Activated B cell treated with CpG ODN at 0.5 μM for 24 hours (primary cell): Measurements from ENCODE around the gene MYO18A. TPM values are rescaled to one million over a fixed set of nuclear protein-coding genes. Genes with fewer than 3 reads are reported as not detected.

Source experiments
- ATAC-seq: fragments of 200-7000 bp; cut with Tn5 transposase; one replicate; pipeline ENCODE4 v1.10.0; 2021; ENCODE audit warnings: low read depth, mild to moderate bottlenecking, moderate library complexity
- CTCF ChIA-PET: fragments of 350-600 bp; sonication (Branson Sonifier 250); formaldehyde crosslinking; loops from one replicate; lab custom pipeline; 2021; ENCODE audit warnings: antibody characterized with exemption; lab: Charles Lee
- POLR2A ChIA-PET: fragments of 350-600 bp; sonication (Branson Sonifier 250); formaldehyde crosslinking; loops from one replicate; lab custom pipeline; 2021; ENCODE audit warnings: antibody characterized with exemption; lab: Charles Lee
- DNase-seq: peaks from one replicate; pipeline ENCODE4 v3.0.0; 2022
- H3K27ac Mint-ChIP-seq: one replicate; pipeline ENCODE4 v1.8.0; 2020; ENCODE audit warnings: mixed read lengths
- H3K27me3 Mint-ChIP-seq: one replicate; pipeline ENCODE4 v1.8.0; 2021; ENCODE audit warnings: mixed read lengths
- H3K36me3 Mint-ChIP-seq: one replicate; pipeline ENCODE4 v1.8.0; 2021; ENCODE audit warnings: low read depth, mixed read lengths
- H3K4me1 Mint-ChIP-seq: one replicate; pipeline ENCODE4 v1.8.0; 2021; ENCODE audit warnings: mixed read lengths
- H3K4me3 Mint-ChIP-seq: one replicate; pipeline ENCODE4 v1.8.0; 2020; ENCODE audit warnings: mild to moderate bottlenecking, mixed read lengths
- H3K9me3 Mint-ChIP-seq: one replicate; pipeline ENCODE4 v1.8.0; 2020; ENCODE audit warnings: mixed read lengths
- intact Hi-C: fragments of 100-400 bp; cut with micrococcal nuclease; formaldehyde crosslinking; loops from one replicate; pipeline ENCODE4 v1.15.1; 2024
- total RNA-seq: library from RNA; stranded (reverse); gene quantifications from 2 replicates; pipeline ENCODE4 v1.2.3, GENCODE V29; 2022
- TF ChIP-seq, protein P1 (sequence below): fragments of 200-600 bp; IDR thresholded peaks from one replicate; pipeline ENCODE4 v1.8.0; 2022; ENCODE audit warnings: antibody characterized with exemption, mild to moderate bottlenecking

MYO18A gene
- total RNA-seq, 1 donor from 2014 or later: 79.8 TPM

DNA sequence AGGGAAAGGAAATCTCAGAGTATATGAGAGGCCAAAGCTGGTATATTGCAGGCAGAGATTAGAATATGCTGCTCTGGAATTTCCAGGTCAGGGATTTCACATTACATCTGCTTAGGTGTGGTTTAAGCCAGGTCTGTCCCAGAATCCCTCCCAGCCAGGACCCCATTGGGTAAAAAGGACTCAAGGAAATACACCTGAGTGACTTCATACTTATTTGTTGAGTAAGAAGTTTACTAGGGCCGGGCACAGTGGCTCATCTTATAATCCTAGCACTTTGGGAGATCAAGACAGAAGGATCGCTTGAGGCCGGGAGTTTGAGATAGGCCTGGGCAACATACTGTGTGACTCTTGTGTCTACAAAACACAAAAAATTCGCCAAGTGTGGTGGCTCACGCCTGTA, 130.0 kb downstream of the MYO18A start:
- Mint-ChIP-seq H3K4me1 (peaks cover 2% of the 10 kb centered on the region), H3K9me3 (no peaks in the 10 kb centered on the region), H3K4me3 (no peak overlapping the region), H3K27me3 (peaks cover 6% of the 10 kb centered on the region), H3K36me3 (no peaks in the 10 kb centered on the region), H3K27ac (no peak overlapping the region)
- intact Hi-C loops: no loop called here
- ATAC-seq (no peak), DNase-seq (no peak)
- TF ChIP-seq, protein P1, sequence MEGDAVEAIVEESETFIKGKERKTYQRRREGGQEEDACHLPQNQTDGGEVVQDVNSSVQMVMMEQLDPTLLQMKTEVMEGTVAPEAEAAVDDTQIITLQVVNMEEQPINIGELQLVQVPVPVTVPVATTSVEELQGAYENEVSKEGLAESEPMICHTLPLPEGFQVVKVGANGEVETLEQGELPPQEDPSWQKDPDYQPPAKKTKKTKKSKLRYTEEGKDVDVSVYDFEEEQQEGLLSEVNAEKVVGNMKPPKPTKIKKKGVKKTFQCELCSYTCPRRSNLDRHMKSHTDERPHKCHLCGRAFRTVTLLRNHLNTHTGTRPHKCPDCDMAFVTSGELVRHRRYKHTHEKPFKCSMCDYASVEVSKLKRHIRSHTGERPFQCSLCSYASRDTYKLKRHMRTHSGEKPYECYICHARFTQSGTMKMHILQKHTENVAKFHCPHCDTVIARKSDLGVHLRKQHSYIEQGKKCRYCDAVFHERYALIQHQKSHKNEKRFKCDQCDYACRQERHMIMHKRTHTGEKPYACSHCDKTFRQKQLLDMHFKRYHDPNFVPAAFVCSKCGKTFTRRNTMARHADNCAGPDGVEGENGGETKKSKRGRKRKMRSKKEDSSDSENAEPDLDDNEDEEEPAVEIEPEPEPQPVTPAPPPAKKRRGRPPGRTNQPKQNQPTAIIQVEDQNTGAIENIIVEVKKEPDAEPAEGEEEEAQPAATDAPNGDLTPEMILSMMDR: no peak
- ChIA-PET POLR2A (no interaction called here), CTCF (no interaction called here)

DNA sequence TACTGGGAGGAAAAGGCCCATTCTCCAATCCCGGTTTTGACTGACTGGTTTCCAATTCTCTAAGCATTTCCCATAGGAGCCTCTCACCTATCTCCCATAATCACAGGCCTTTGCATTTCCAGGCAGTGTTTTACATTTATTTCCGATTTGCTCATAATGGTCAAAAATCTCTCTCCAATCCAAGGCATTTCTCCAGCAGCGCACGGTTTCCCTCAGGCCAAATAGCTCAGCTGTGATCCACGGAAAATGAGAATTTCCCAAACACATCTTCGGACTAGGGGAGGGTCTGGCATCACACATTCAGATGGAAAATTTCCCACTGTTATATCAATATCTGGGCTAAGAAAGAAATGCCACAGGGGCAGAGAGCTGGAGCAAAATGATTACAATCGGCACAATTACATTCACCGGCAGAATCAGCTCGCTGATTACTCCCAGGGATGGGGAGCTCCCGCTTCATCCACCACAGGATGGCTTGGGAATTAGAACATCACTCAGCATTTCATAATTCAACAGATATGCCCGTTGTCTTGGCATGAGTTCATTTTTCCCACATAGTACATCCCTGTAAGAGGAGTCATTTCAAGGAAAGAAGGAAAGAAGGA, 130.6 kb downstream of the MYO18A start:
- no peak overlapping the region for H3K4me3 Mint-ChIP-seq
- no peaks in the 10 kb centered on the region for H3K9me3 Mint-ChIP-seq

DNA sequence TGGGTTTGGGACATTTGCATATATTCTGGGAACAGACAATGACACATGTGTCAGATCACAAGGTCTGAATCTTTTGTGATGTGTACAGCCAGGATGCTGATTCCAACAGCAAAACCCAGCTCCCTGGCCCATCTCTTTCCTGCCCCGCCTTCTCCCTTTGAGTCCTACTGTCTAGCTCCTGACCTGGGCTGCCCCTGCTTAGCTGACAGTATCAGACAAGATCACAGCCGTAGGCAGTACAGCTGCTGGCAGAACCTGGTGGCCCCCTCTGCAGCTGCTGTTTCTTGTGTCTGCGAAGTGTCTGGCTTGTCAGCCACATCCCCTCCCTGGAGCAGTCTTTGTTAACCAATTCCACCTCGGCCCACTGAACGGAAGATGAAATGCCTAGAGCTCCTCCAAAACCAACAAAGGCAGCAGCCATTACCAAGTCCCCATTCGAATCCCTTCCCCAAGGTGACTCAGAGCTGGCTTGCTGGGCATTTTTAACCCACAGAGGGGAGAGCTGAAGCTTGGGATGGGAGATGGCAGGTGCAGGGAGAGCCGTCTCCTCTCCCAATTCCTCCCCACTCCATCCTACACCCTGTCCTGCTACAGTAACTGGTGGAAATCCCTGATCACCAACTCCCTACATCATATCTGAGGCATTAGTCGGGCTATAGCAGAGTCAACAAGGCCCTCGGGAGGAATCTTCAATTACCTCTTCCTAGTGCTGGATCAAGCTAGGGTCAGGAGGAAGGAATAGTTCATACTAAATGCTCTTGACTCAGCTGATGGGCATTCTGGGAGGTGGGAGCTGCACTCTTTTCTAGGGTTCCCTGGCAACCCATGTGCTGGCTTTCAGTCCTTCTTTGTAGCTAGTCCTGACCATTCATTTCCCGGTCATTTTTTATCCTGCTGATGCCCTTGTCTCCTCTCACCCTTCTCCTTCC, 131.5 kb downstream of the MYO18A start:
- peaks cover 6% of the 10 kb centered on the region for H3K27me3 Mint-ChIP-seq
- DNase-seq (no peak), ATAC-seq (no peak)
- intact Hi-C loops: no loop called here
- no peak overlapping the region for H3K27ac Mint-ChIP-seq
- ChIA-PET POLR2A (no interaction called here), CTCF (no interaction called here)
- no peak overlapping the region for H3K4me3 Mint-ChIP-seq
- H3K4me1 Mint-ChIP-seq: peaks cover 6% of the 10 kb centered on the region
- no peaks in the 10 kb centered on the region for H3K9me3 Mint-ChIP-seq
- TF ChIP-seq, protein P1: no peak
- H3K36me3 Mint-ChIP-seq: no peaks in the 10 kb centered on the region

More for the DNA sequence above, 130.6 kb downstream of the MYO18A start:
- intact Hi-C loops: no loop called here
- DNase-seq: no peak
- no peak for ATAC-seq
- ChIA-PET CTCF (no interaction called here), POLR2A (no interaction called here)
- Mint-ChIP-seq H3K27ac (no peak overlapping the region), H3K27me3 (peaks cover 6% of the 10 kb centered on the region), H3K4me1 (peaks cover 2% of the 10 kb centered on the region), H3K36me3 (no peaks in the 10 kb centered on the region)
- TF ChIP-seq, protein P1: no peak

DNA sequence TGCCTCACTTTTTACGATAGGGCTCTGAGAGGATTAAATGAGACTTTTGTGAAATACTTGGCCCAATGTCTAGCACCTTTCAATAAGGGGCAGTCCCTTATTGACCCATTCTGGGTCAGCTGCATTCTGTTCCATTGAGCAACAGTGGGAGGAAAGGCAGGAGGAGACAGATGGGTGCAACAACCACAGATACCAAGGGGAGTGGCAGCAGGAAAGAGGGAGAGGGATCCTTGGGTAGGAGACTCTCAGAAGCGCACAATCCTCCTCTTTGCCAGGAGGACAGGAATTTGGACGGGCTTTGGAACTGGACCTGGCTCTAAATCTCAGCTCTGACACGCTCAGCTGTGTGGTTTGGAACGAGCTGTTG, 133.7 kb downstream of the MYO18A start:
- Mint-ChIP-seq H3K27ac (no peak overlapping the region), H3K36me3 (no peaks in the 10 kb centered on the region), H3K9me3 (no peaks in the 10 kb centered on the region), H3K4me3 (no peak overlapping the region), H3K4me1 (peaks cover 27% of the 10 kb centered on the region), H3K27me3 (peaks cover 6% of the 10 kb centered on the region)
- DNase-seq (no peak), ATAC-seq (no peak)
- intact Hi-C loops: no loop called here
- TF ChIP-seq, protein P1: no peak
- CTCF ChIA-PET: no interaction called here
- POLR2A ChIA-PET: interaction anchor here (0.5 kb wide), 1 partner anchor 279 kb away, joined by 4 read pairs; no protein-coding TSS in a partner anchor

DNA sequence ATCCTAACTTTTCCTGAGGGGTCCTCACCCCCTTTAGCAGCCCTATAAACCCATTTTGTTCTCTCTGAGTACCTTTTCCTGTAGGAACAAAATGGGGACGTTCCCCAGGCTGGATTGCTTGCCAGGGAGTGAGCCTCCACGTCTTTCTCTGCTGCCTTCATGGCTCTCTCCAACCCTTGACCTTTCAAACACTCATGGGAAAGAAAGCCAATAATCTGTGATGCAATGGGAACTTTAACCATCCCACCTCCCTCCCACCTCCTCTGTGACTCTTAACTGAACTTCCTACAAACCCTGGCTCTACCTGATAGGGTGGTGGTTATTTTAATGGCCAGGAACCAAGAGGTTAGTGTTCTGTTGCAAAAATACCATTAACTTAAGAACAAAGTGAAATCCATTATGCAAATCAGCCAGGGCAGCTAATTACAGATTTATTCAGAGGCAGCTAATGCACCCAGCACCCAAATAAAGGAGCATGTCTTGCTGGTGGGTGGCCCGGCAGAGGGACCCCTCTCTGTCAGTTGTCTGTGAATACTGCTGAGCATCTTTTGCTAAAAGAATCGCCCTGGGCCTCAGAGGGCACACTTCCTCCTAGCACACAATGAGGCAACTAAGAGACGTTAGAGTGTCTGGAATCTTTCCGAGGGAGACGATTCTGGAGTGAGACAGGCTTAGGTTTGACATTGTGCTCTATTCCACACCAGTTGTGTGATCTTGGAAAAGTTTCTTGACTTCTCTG, 134.3 kb downstream of the MYO18A start:
- no peak overlapping the region for H3K4me3 Mint-ChIP-seq
- TF ChIP-seq, protein P1: no peak
- intact Hi-C loops: no loop called here
- ATAC-seq (no peak), DNase-seq (no peak)
- H3K36me3 Mint-ChIP-seq: no peaks in the 10 kb centered on the region
- H3K4me1 Mint-ChIP-seq: peaks cover 27% of the 10 kb centered on the region
- POLR2A ChIA-PET: no interaction called here
- no peaks in the 10 kb centered on the region for H3K9me3 Mint-ChIP-seq
- CTCF ChIA-PET: no interaction called here
- no peak overlapping the region for H3K27ac Mint-ChIP-seq
- peaks cover 6% of the 10 kb centered on the region for H3K27me3 Mint-ChIP-seq
